Measurements from ENCODE around the gene TBC1D16. TPM values are rescaled to one million over a fixed set of nuclear protein-coding genes. Genes with fewer than 3 reads are reported as not detected.

Gene TBC1D16
- total RNA-seq, 1 donor from 2014 or later, result 23.7 TPM

DNA sequence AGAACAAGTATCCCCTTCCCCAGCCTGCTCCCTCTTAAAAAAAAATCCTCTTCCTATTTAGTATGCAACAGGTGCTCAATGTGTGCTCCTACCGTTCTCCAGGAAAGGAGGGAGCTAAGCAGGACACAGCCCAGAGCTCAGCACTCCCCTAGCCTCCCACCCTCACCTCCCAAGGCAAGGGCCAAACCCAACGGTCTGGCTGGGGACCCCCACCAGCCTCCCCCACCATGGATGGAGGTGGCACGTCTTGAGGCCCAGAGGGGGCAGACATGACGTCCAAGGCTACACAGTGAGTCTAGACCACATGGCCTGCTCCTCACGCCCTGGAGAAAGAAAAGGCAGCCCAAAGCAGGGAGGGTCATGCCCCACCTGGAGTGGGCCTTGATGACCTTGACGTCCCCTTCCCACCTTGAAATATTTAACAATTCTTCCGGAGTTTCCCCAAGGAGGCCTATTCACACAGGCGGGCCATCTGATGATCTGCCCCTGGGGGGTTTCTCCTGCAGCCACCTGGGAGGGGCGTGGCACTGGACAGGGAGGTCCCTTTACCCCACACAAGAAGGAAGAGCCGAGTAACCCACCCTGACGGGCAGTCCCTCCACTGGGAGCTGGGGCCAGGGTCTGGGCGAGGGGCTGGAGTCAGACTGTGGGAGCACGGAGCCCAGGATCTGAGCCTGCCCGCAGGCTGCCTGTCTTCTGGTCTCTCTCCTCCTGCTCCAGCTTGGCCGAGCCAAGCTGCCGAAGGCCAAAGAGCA lies 107.0 kb downstream of the TBC1D16 start:
- H3K27me3 ChIP-seq (ENCODE audit: control insufficient read depth, insufficient read depth, low read length), result peaks cover 22% of the 10 kb centered on the region
- TF ChIP-seq, protein P1, sequence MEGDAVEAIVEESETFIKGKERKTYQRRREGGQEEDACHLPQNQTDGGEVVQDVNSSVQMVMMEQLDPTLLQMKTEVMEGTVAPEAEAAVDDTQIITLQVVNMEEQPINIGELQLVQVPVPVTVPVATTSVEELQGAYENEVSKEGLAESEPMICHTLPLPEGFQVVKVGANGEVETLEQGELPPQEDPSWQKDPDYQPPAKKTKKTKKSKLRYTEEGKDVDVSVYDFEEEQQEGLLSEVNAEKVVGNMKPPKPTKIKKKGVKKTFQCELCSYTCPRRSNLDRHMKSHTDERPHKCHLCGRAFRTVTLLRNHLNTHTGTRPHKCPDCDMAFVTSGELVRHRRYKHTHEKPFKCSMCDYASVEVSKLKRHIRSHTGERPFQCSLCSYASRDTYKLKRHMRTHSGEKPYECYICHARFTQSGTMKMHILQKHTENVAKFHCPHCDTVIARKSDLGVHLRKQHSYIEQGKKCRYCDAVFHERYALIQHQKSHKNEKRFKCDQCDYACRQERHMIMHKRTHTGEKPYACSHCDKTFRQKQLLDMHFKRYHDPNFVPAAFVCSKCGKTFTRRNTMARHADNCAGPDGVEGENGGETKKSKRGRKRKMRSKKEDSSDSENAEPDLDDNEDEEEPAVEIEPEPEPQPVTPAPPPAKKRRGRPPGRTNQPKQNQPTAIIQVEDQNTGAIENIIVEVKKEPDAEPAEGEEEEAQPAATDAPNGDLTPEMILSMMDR (IDR thresholded peaks at IDR 0.05; ENCODE audit: insufficient read depth, low read length, severe bottlenecking), result no peak
- no peaks in the 10 kb centered on the region for H3K36me3 ChIP-seq (ENCODE audit: control insufficient read depth, insufficient read depth, low read length)
- DNase-seq (ENCODE audit: low read depth) (no peak), FAIRE-seq (no peak)
- H3K4me3 ChIP-seq (ENCODE audit: low read depth, low read length), result no peak overlapping the region

- DNase-seq (ENCODE audit: low read depth) (no peak), FAIRE-seq (no peak)
- Histone ChIP-seq H3K27me3 (ENCODE audit: control insufficient read depth, insufficient read depth, low read length) (peaks cover 22% of the 10 kb centered on the region), H3K36me3 (ENCODE audit: control insufficient read depth, insufficient read depth, low read length) (no peaks in the 10 kb centered on the region), H3K4me3 (ENCODE audit: low read depth, low read length) (no peak overlapping the region)
- TF ChIP-seq, protein P1 (IDR thresholded peaks at IDR 0.05; ENCODE audit: insufficient read depth, low read length, severe bottlenecking), result no peak
Observed at GRCh38 chr17:79927688-79928501, 107.8 kb downstream of the TBC1D16 start.

DNA sequence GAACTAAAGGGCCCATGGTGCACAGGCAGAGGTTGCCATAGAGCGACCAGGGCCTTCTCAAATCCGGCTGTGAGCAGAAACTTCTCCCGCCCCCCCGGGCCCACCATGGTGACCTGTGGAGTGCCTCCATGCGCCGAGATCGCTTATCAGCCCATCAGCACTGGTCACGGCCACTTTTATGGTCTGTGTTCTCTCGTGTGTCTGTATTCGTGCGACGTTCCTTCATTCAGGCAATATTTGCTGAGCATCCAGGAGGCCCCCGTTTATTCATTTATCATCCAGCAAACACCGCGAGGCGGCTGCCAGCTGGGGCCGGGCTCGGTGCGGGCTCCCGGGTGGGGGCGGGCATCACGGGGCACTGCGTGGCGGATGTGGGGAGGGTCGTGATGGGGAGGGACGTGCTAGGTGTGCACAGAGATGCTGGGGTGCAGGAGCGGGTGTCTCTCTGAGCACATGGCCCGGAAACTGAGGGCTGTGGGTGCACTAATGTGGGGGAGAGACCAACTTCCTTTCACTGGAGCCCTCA lies 108.5 kb downstream of the TBC1D16 start:
- no peak for DNase-seq (ENCODE audit: low read depth)
- peaks cover 24% of the 10 kb centered on the region for H3K27me3 ChIP-seq (ENCODE audit: control insufficient read depth, insufficient read depth, low read length)

GRCh38 chr17:79926605-79927135 lies 109.0 kb downstream of the TBC1D16 start:
- FAIRE-seq, result no peak
- DNase-seq (ENCODE audit: low read depth), result no peak
- Histone ChIP-seq H3K4me3 (ENCODE audit: low read depth, low read length) (no peak overlapping the region), H3K36me3 (ENCODE audit: control insufficient read depth, insufficient read depth, low read length) (no peaks in the 10 kb centered on the region), H3K27me3 (ENCODE audit: control insufficient read depth, insufficient read depth, low read length) (peaks cover 21% of the 10 kb centered on the region)
- TF ChIP-seq, protein P1 (IDR thresholded peaks at IDR 0.05; ENCODE audit: insufficient read depth, low read length, severe bottlenecking), result no peak

More for the DNA sequence above, 108.5 kb downstream of the TBC1D16 start:
- H3K36me3 ChIP-seq (ENCODE audit: control insufficient read depth, insufficient read depth, low read length), result no peaks in the 10 kb centered on the region
- no peak for FAIRE-seq
- H3K4me3 ChIP-seq (ENCODE audit: low read depth, low read length), result no peak overlapping the region
- TF ChIP-seq, protein P1 (IDR thresholded peaks at IDR 0.05; ENCODE audit: insufficient read depth, low read length, severe bottlenecking), result no peak

GRCh38 chr17:79926142-79926604 lies 109.5 kb downstream of the TBC1D16 start:
- H3K4me3 ChIP-seq (ENCODE audit: low read depth, low read length), result no peak overlapping the region
- DNase-seq (ENCODE audit: low read depth) (no peak), FAIRE-seq (no peak)
- H3K27me3 ChIP-seq (ENCODE audit: control insufficient read depth, insufficient read depth, low read length), result peaks cover 19% of the 10 kb centered on the region
- TF ChIP-seq, protein P1 (IDR thresholded peaks at IDR 0.05; ENCODE audit: insufficient read depth, low read length, severe bottlenecking), result no peak
- no peaks in the 10 kb centered on the region for H3K36me3 ChIP-seq (ENCODE audit: control insufficient read depth, insufficient read depth, low read length)

All from bronchial epithelial cell (primary cell).